HEK293T (cell line): ENCODE results near the gene ESPN.

Experiments
- CTCF ChIA-PET: fragments of 350-600 bp; formaldehyde crosslinking; extraction: SDS; loops from one replicate; lab custom pipeline; 2021; ENCODE audit warnings: antibody characterized with exemption, inconsistent platforms; lab: Yijun Ruan, JAX
- POLR2A ChIA-PET: fragments of 350-600 bp; formaldehyde crosslinking; extraction: SDS; loops from one replicate; lab custom pipeline; 2020; ENCODE audit warnings: antibody characterized with exemption, inconsistent platforms; lab: Yijun Ruan, JAX
- DNase-seq: peaks from one replicate; pipeline ENCODE4 v3.0.0; 2012; ENCODE audit warnings: mixed read lengths; ENCODE audit errors: extremely low spot score
- ARNT ChIP-seq: fragments of 450-650 bp; IDR thresholded peaks from 2 replicates; pipeline ENCODE4 v1.6.1; 2017; ENCODE audit warnings: mild to moderate bottlenecking
- BHLHE40 ChIP-seq: fragments of 450-650 bp; IDR thresholded peaks from 2 replicates; pipeline ENCODE4 v1.6.1; 2016; ENCODE audit warnings: mild to moderate bottlenecking, moderate library complexity, borderline replicate concordance
- CTBP1 ChIP-seq: fragments of 450-650 bp; IDR thresholded peaks from 2 replicates; pipeline ENCODE4 v1.6.1; 2016; ENCODE audit warnings: borderline replicate concordance
- ELF4 ChIP-seq: fragments of 450-650 bp; IDR thresholded peaks from 2 replicates; pipeline ENCODE4 v1.6.1; 2017; ENCODE audit warnings: antibody characterized with exemption
- FOXA1 ChIP-seq: fragments of 450-650 bp; IDR thresholded peaks from 2 replicates; pipeline ENCODE4 v1.6.1; 2016; ENCODE audit warnings: mild to moderate bottlenecking
- FOXK2 ChIP-seq: fragments of 450-650 bp; IDR thresholded peaks from 2 replicates; pipeline ENCODE4 v1.6.1; 2016; ENCODE audit warnings: mild to moderate bottlenecking
- FOXM1 ChIP-seq: fragments of 450-650 bp; IDR thresholded peaks from 2 replicates; pipeline ENCODE4 v1.6.1; 2017; ENCODE audit warnings: mild to moderate bottlenecking, borderline replicate concordance
- HDGF ChIP-seq: fragments of 450-650 bp; IDR thresholded peaks from 2 replicates; pipeline ENCODE4 v1.6.1; 2017; ENCODE audit warnings: antibody characterized with exemption, borderline replicate concordance
- L3MBTL2 ChIP-seq: fragments of 450-650 bp; conservative IDR thresholded peaks from 2 replicates; pipeline ENCODE4 v1.6.1; 2016; ENCODE audit warnings: mild to moderate bottlenecking
- LEF1 ChIP-seq: fragments of 450-650 bp; IDR thresholded peaks from 2 replicates; pipeline ENCODE4 v1.6.1; 2017; ENCODE audit warnings: mild to moderate bottlenecking, borderline replicate concordance
- NFRKB ChIP-seq: fragments of 450-650 bp; IDR thresholded peaks from 2 replicates; pipeline ENCODE4 v1.6.1; 2016; ENCODE audit warnings: mild to moderate bottlenecking, moderate library complexity
- PKNOX1 ChIP-seq: fragments of 450-650 bp; IDR thresholded peaks from 2 replicates; pipeline ENCODE4 v1.6.1; 2016
- SP1 ChIP-seq: fragments of 450-650 bp; IDR thresholded peaks from 2 replicates; pipeline ENCODE4 v1.6.1; 2017
- SUZ12 ChIP-seq: fragments of 450-650 bp; IDR thresholded peaks from 2 replicates; pipeline ENCODE4 v1.6.1; 2016; ENCODE audit warnings: mild to moderate bottlenecking
- TARDBP ChIP-seq: fragments of 450-650 bp; IDR thresholded peaks from 2 replicates; pipeline ENCODE4 v1.6.1; 2016
- ZNF384 ChIP-seq: fragments of 450-650 bp; IDR thresholded peaks from 2 replicates; pipeline ENCODE4 v1.6.1; 2016

The ESPN gene

GRCh38 chr1:6507037-6507428, 82.5 kb downstream of the ESPN start:
- DNase-seq, result no peak
- POLR2A ChIA-PET, result interaction anchor here (1.3 to 1.4 kb wide), 2 partner anchors 9 to 96 kb away, joined by 3 to 4 read pairs; partner anchors contain the start of gene KLHL21
- no peak for TF ChIP-seq LEF1
- no peak for TF ChIP-seq FOXK2
- TF ChIP-seq HDGF, result no peak
- TF ChIP-seq ELF4, result no peak
- no peak for TF ChIP-seq SP1
- no peak for TF ChIP-seq ZNF384
- TF ChIP-seq PKNOX1, result no peak
- TF ChIP-seq BHLHE40, result no peak
- TF ChIP-seq TARDBP, result no peak
- no peak for TF ChIP-seq FOXM1
- TF ChIP-seq L3MBTL2, result no peak
- TF ChIP-seq CTBP1, result no peak
- no peak for TF ChIP-seq NFRKB
- no peak for TF ChIP-seq ARNT
- TF ChIP-seq SUZ12, result no peak
- CTCF ChIA-PET, result interaction anchor here (0.6 to 1.4 kb wide), 2 partner anchors 16 to 1936 kb away, joined by 3 to 5 read pairs; no protein-coding TSS in a partner anchor

GRCh38 chr1:6507461-6507911, 82.9 kb downstream of the ESPN start:
- DNase-seq, result no peak
- CTCF ChIA-PET, result interaction anchor here (0.6 to 1.4 kb wide), 2 partner anchors 16 to 1936 kb away, joined by 3 to 5 read pairs; no protein-coding TSS in a partner anchor
- TF ChIP-seq TARDBP (no peak), BHLHE40 (no peak), HDGF (no peak), CTBP1 (no peak), FOXM1 (no peak), ZNF384 (no peak), L3MBTL2 (no peak), FOXK2 (no peak), SP1 (no peak), SUZ12 (no peak), LEF1 (no peak), FOXA1 (no peak), ARNT (no peak)
- POLR2A ChIA-PET, result interaction anchor here (1.3 to 1.4 kb wide), 2 partner anchors 9 to 95 kb away, joined by 3 to 4 read pairs; partner anchors contain the start of gene KLHL21

GRCh38 chr1:6508154-6508815, 83.7 kb downstream of the ESPN start:
- DNase-seq, result no peak
- POLR2A ChIA-PET, result interaction anchor here (1.2 to 1.3 kb wide), 2 partner anchors 10 to 94 kb away, joined by 3 to 4 read pairs; partner anchors contain the start of gene KLHL21
- TF ChIP-seq FOXM1 (no peak), ZNF384 (no peak), BHLHE40 (no peak), ELF4 (no peak), FOXK2 (no peak), L3MBTL2 (no peak), SUZ12 (no peak), ARNT (no peak), TARDBP (no peak), HDGF (no peak), PKNOX1 (no peak), SP1 (no peak), FOXA1 (no peak), NFRKB (no peak)
- CTCF ChIA-PET, result interaction anchor here (0.9 kb wide), 1 partner anchor 31 kb away, joined by 3 read pairs; no protein-coding TSS in a partner anchor

- DNase-seq, result no peak
- CTCF ChIA-PET, result interaction anchor here (0.9 kb wide), 1 partner anchor 31 kb away, joined by 3 read pairs; no protein-coding TSS in a partner anchor
- POLR2A ChIA-PET, result interaction anchor here (1.2 kb wide), 1 partner anchor 10 kb away, joined by 4 read pairs; no protein-coding TSS in a partner anchor
- TF ChIP-seq CTBP1 (no peak), SUZ12 (no peak), LEF1 (no peak), SP1 (no peak), ELF4 (no peak), FOXA1 (no peak), ZNF384 (no peak)
These were observed 84.2 kb downstream of the ESPN start for GRCh38 chr1:6508816-6509189.

GRCh38 chr1:6509220-6509918, 84.8 kb downstream of the ESPN start:
- POLR2A ChIA-PET, result interaction anchor here (1.2 kb wide), 1 partner anchor 11 kb away, joined by 4 read pairs; no protein-coding TSS in a partner anchor
- CTCF ChIA-PET, result interaction anchor here (0.9 kb wide), 1 partner anchor 32 kb away, joined by 3 read pairs; no protein-coding TSS in a partner anchor
- DNase-seq, result no peak
- TF ChIP-seq ZNF384, result no peak
- TF ChIP-seq SUZ12, result no peak
- TF ChIP-seq L3MBTL2, result no peak

- DNase-seq, result no peak
- ChIA-PET POLR2A (no interaction called here), CTCF (no interaction called here)
These were observed 85.3 kb downstream of the ESPN start for GRCh38 chr1:6509919-6510291.

More at GRCh38 chr1:6509919-6510291, 85.3 kb downstream of the ESPN start:
- TF ChIP-seq ARNT (no peak), PKNOX1 (no peak), L3MBTL2 (no peak), HDGF (no peak), FOXA1 (no peak), CTBP1 (no peak), SP1 (no peak), FOXK2 (no peak), ZNF384 (no peak), ELF4 (no peak), FOXM1 (no peak), NFRKB (no peak)
